ENCODE results near the gene USH2A.

DNA sequence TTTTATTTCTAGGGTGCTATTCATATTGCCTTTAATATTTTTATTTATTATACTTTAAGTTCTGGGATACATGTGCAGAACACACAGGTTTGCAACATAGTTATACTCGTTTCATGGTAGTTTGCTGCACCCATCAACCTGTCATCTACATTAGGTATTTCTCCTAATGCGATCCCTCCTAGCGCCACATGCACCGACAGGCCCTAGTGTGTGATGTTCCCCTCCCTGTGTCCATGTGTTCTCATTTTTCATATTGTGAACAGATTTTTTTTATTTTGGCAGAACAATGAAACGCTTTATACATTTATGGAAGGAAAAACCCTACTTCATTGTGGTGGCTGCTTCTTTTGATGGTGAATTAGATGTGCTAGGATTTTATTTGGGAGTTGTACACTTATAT is 14.4 kb upstream of the USH2A start:
- no peak for TF ChIP-seq EZH2 (IDR thresholded peaks at IDR 0.05; ENCODE audit: insufficient read depth, low read length)
- TF ChIP-seq, protein P1, sequence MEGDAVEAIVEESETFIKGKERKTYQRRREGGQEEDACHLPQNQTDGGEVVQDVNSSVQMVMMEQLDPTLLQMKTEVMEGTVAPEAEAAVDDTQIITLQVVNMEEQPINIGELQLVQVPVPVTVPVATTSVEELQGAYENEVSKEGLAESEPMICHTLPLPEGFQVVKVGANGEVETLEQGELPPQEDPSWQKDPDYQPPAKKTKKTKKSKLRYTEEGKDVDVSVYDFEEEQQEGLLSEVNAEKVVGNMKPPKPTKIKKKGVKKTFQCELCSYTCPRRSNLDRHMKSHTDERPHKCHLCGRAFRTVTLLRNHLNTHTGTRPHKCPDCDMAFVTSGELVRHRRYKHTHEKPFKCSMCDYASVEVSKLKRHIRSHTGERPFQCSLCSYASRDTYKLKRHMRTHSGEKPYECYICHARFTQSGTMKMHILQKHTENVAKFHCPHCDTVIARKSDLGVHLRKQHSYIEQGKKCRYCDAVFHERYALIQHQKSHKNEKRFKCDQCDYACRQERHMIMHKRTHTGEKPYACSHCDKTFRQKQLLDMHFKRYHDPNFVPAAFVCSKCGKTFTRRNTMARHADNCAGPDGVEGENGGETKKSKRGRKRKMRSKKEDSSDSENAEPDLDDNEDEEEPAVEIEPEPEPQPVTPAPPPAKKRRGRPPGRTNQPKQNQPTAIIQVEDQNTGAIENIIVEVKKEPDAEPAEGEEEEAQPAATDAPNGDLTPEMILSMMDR (IDR thresholded peaks at IDR 0.05; ENCODE audit: insufficient read depth, low read depth, low read length): no peak
